GDM1 (cell line): ENCODE measurements around the gene F13B.
"Not testable (repeated sequence)": the region's sequence is repeated elsewhere in the genome, so short reads cannot be mapped to it uniquely, and the experiment has no call there.

Source experiments
- DNase-seq: peaks from one replicate; lab custom pipeline; 2025; lab: John Stamatoyannopoulos, UW

F13B gene

GRCh38 chr1:197042676-197043341 lies 24.3 kb downstream of the F13B start:
- DNase-seq: no peak

DNA sequence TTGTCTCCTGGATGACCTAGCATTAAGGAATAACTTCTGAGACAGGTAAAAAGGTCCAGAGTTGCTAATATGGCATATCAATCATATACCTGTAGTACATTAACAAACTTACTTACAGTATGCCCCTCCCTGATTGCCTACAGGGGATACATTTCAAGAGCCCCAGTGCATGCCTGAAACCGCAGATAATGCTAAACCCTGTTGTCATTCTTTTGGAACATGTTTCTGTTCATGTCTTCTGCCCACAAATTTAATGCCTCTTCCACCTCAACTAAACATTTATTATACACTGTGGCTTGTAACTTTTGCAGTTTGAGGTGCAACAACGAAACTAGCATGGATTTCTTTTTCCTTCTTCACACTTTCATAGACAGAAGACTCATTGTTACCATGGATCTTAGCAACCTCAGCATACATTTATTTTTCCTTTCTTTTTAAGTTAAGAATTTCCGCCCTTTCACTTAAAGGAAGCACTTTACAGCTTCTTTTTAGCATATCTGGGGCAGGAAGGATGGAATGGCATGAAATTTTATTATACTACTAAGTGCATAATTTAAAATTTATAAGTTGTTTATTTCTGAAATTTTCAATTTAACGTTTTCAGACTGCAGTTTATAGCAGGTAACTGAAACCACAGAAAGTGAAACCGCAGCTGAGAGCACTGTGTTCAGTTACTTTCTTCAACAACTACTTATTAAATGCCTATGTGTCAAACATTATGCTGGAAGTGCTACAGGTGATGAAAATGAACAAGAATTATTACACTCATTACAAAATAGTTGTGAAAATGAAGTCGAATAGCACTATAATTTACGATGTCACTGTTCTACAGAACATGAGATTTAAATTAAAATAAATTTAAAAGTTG lies 25.3 kb downstream of the F13B start:
- no peak for DNase-seq

DNA sequence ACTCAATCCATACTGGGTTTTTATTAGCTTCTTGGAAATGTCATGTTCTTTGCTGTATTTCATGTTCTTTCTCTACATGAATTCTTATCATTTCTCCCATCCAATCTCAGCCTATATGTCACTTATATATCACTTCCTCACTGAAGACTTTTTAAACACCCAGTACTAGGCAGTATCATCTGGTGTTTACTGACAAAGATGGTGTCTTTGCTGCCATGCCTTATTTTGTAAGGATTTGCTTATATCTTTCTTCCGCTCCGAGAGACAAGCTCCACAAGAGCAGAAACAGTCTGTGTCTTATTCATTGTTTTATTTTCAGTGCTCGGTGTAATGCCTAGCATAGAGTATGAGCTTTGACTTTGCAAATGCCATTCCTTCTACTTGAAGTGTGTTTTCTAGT lies 30.2 kb downstream of the F13B start:
- no peak for DNase-seq

DNA sequence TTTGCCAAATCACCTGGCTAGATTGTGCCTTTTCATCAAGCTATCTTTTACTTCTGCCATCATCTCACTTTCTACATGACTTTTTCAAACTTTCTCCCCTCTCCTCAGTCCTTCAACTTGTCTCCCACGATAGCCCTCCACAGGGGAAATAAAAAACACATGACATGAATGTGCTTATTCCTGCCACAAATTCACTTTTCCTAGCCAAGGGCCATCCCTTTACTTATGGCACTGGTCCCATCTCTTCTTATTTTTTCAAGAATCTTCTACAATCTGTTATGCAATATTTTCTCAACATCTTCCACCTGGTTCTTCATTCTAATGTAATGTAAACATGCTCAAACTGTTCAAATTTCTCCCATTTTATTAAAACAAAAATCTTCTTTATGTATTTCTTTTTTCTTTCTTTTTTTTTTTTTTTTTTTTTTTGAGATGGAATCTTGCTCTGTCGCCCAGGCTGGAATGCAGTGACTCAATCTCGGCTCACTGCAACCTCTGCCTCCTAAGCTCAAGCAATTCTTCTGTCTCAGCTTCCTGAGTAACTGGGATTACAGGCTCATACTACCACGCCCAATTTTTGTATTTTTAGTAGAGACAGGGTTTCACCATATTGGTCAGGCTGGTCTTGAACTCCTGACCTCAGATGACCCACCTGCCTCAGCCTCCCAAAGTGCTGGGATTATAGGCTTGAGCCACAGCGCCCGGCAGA lies 32.3 kb downstream of the F13B start:
- not testable (repeated sequence) for DNase-seq

- DNase-seq: no peak
Measured at GRCh38 chr1:197029749-197030148, 37.3 kb downstream of the F13B start.

GRCh38 chr1:197027359-197027758 lies 39.7 kb downstream of the F13B start:
- DNase-seq: no peak

DNA sequence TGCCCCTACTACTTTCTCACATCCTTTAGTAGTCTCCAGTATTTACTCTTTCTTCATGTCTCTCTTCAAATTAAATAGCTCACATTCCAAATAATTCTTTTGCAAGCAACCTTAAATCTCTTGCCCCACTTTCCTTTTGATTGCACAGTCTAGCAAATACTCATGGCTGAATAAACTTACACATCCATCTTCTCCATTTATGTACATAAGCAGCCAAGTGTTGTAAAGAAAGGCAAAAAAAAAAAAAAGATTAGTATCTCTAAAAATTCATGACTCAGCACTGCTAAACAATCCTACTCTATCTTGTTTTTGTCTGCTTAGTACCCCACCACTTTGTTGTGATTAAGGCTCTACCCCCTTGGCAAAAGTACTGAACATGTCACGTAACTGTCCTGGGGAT lies 42.6 kb downstream of the F13B start:
- no peak for DNase-seq

GRCh38 chr1:197021716-197022115 lies 45.3 kb downstream of the F13B start:
- DNase-seq: no peak

- DNase-seq: no peak
Measured at GRCh38 chr1:197017558-197018146, 49.4 kb downstream of the F13B start.

GRCh38 chr1:197016751-197017150 lies 50.3 kb downstream of the F13B start:
- no peak for DNase-seq

- DNase-seq: no peak
Measured at GRCh38 chr1:197013234-197013633, 53.8 kb downstream of the F13B start.

DNA sequence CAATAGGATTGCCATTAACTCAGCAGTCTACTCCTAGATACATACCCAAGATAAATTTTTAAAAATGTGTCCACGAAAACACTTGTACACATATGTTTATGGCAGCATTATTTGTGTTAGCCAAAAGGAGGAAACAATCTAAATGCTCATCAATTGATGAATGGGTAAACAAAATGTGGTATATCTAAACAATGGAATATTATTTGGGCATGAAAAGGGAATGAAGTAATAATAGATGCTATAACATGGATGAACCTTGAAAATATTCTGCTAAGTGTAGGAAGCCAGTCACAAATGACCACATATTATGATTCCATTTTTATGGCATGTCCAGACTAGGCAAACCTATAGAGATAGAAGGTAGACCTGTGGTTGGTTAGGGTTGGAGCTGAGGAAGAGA lies 55.4 kb downstream of the F13B start:
- no peak for DNase-seq

- DNase-seq: no peak
Measured at GRCh38 chr1:197008861-197009260, 58.2 kb downstream of the F13B start.

DNA sequence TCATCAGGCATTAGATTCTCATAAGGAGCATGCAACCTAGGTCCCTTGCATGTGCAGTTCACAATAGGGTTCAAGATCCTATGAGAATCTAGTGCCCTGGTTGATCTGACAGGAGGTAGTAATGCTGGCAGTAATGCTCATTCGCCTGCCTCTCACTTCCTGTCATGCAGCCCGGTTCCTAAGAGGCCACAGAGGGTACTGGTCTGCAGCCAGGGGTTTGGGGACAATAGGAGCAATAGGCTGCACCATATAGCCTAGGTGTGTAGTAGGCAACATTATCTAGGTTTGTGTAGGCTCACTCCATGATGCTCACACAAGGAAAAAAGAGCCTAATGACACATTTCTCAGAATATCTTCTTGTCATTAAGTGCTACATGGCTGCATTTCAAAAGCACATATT lies 63.9 kb downstream of the F13B start:
- no peak for DNase-seq

- DNase-seq: no peak
Measured at GRCh38 chr1:197001828-197002227, 65.2 kb downstream of the F13B start.

GRCh38 chr1:196997423-196997822 lies 69.6 kb downstream of the F13B start:
- DNase-seq: no peak

GRCh38 chr1:196993916-196994315 lies 73.1 kb downstream of the F13B start:
- DNase-seq: no peak

- DNase-seq: not testable (repeated sequence)
Measured at GRCh38 chr1:196991919-196992651, 75.0 kb downstream of the F13B start.
